Measurements from ENCODE around the gene NUDT4B. TPM values are rescaled to one million over a fixed set of nuclear protein-coding genes. Genes with fewer than 3 reads are reported as not detected.
"Not testable (repeated sequence)": the region's sequence is repeated elsewhere in the genome, so short reads cannot be mapped to it uniquely, and the experiment has no call there.

Gene NUDT4B
- total RNA-seq = 10 to 100 TPM in 3 of 7 donors, 1 to 10 TPM in 2, under 1 TPM in 1, not detected in 1; 0.67 to 27.4 (median 9.2) TPM
- polyA plus RNA-seq = 1 to 10 TPM in 1 of 3 donors, under 1 TPM in 2; 0.35 to 1.3 (median 0.47) TPM
- long read RNA-seq, donor 1, transcript NUDT4B-201 (1 exons, 1,206 nt) = major isoform, 5 of 5 reads
- long read RNA-seq, donor 1, partial matches to known transcripts = 0 of 5 reads
- long read RNA-seq, donor 1, other reads (novel, unspliced or antisense) = 0 of 5 reads
- long read RNA-seq, donor 2, partial matches to known transcripts = 0 of 1 reads
- long read RNA-seq, donor 2, other reads (novel, unspliced or antisense) = 0 of 1 reads

GRCh38 chr1:148748563-148749334 is at the start of gene NUDT4B:
Gene NUDT4B, plus strand, starts transcription at chr1:148748774. Its CDS starts 179 bp downstream, at chr1:148748953.
- H3K27ac ChIP-seq; H3K36me3 ChIP-seq; DNase-seq; intact Hi-C loops (cut with DNase I; ENCODE audit: low total_unique reads); H3K4me1 ChIP-seq; H3K4me3 ChIP-seq; H3K9me3 ChIP-seq; H3K27me3 ChIP-seq (replicated peaks in 1 of 7): not testable (repeated sequence)
- no CpG with 5 or more reads among the region's 68 CpGs for WGBS, 5 donors

GRCh38 chr1:148699357-148699756 is 49.2 kb upstream of the NUDT4B start:
- H3K4me3 ChIP-seq; intact Hi-C loops (cut with DNase I; ENCODE audit: low total_unique reads); H3K36me3 ChIP-seq; H3K27me3 ChIP-seq (replicated peaks in 1 of 7); H3K27ac ChIP-seq; H3K9me3 ChIP-seq; DNase-seq; H3K4me1 ChIP-seq: not testable (repeated sequence)
- no CpG with 5 or more reads among the region's 5 CpGs for WGBS, 5 donors

GRCh38 chr1:148702242-148702641 is 46.3 kb upstream of the NUDT4B start:
- H3K4me1 ChIP-seq; H3K36me3 ChIP-seq; H3K27me3 ChIP-seq (replicated peaks in 1 of 7); H3K27ac ChIP-seq; H3K9me3 ChIP-seq; intact Hi-C loops (cut with DNase I; ENCODE audit: low total_unique reads); H3K4me3 ChIP-seq; DNase-seq: not testable (repeated sequence)
- WGBS, 5 donors = 80 to 100% methylated on average over 1 of the region's 1 CpG; no CpG with 5 or more reads in 3 of the 5 donors

GRCh38 chr1:148703973-148704591 is 44.5 kb upstream of the NUDT4B start:
- intact Hi-C loops (cut with DNase I; ENCODE audit: low total_unique reads); H3K4me3 ChIP-seq: not testable (repeated sequence)
- WGBS, 5 donors = no CpG with 5 or more reads among the region's 5 CpGs

GRCh38 chr1:148705316-148705948 is 43.1 kb upstream of the NUDT4B start:
- WGBS, 5 donors = 43 to 94% (median 71%) methylated on average over 1 of the region's 4 CpGs; no CpG with 5 or more reads in 2 of the 5 donors
- H3K4me1 ChIP-seq; intact Hi-C loops (cut with DNase I; ENCODE audit: low total_unique reads); H3K9me3 ChIP-seq; H3K27me3 ChIP-seq (replicated peaks in 1 of 7); H3K27ac ChIP-seq; DNase-seq; H3K4me3 ChIP-seq; H3K36me3 ChIP-seq: not testable (repeated sequence)

More at GRCh38 chr1:148703973-148704591, 44.5 kb upstream of the NUDT4B start:
- not testable (repeated sequence) for H3K4me1 ChIP-seq; DNase-seq; H3K36me3 ChIP-seq; H3K27me3 ChIP-seq (replicated peaks in 1 of 7); H3K9me3 ChIP-seq; H3K27ac ChIP-seq

- H3K4me3 ChIP-seq; H3K36me3 ChIP-seq; intact Hi-C loops (cut with DNase I; ENCODE audit: low total_unique reads); H3K4me1 ChIP-seq; H3K9me3 ChIP-seq; H3K27me3 ChIP-seq (replicated peaks in 1 of 7); DNase-seq; H3K27ac ChIP-seq: not testable (repeated sequence)
- WGBS, 5 donors = no CpG with 5 or more reads among the region's 1 CpG
Observed at GRCh38 chr1:148708779-148709333, 39.7 kb upstream of the NUDT4B start.

GRCh38 chr1:148710772-148711523 is 37.6 kb upstream of the NUDT4B start:
- no CpG with 5 or more reads among the region's 8 CpGs for WGBS, 5 donors
- intact Hi-C loops (cut with DNase I; ENCODE audit: low total_unique reads); H3K4me1 ChIP-seq; H3K4me3 ChIP-seq; H3K27ac ChIP-seq; H3K36me3 ChIP-seq; DNase-seq; H3K9me3 ChIP-seq; H3K27me3 ChIP-seq (replicated peaks in 1 of 7): not testable (repeated sequence)

- H3K36me3 ChIP-seq; H3K9me3 ChIP-seq; H3K27me3 ChIP-seq (replicated peaks in 1 of 7); H3K4me1 ChIP-seq; intact Hi-C loops (cut with DNase I; ENCODE audit: low total_unique reads); DNase-seq; H3K27ac ChIP-seq; H3K4me3 ChIP-seq: not testable (repeated sequence)
- WGBS, 5 donors = 15 to 57% (median 21%) methylated on average over 1 of the region's 1 CpG; no CpG with 5 or more reads in 2 of the 5 donors
Observed at GRCh38 chr1:148712353-148712752, 36.2 kb upstream of the NUDT4B start.

GRCh38 chr1:148715518-148715917 is 33.1 kb upstream of the NUDT4B start:
- H3K4me3 ChIP-seq; H3K4me1 ChIP-seq; DNase-seq; H3K27ac ChIP-seq; intact Hi-C loops (cut with DNase I; ENCODE audit: low total_unique reads); H3K9me3 ChIP-seq; H3K36me3 ChIP-seq; H3K27me3 ChIP-seq (replicated peaks in 1 of 7): not testable (repeated sequence)
- no CpG with 5 or more reads among the region's 3 CpGs for WGBS, 5 donors

GRCh38 chr1:148716966-148717520 is 31.5 kb upstream of the NUDT4B start:
- H3K27ac ChIP-seq; H3K4me3 ChIP-seq; H3K9me3 ChIP-seq; H3K36me3 ChIP-seq; H3K4me1 ChIP-seq; DNase-seq; H3K27me3 ChIP-seq (replicated peaks in 1 of 7); intact Hi-C loops (cut with DNase I; ENCODE audit: low total_unique reads): not testable (repeated sequence)
- no CpG with 5 or more reads among the region's 1 CpG for WGBS, 5 donors
